Erythroblast (primary cell): ENCODE data around the gene GGTA1.

Source experiments
- GATA1 ChIP-seq: IDR thresholded peaks from 2 replicates; pipeline ENCODE4 v1.6.1; 2011; ENCODE audit warnings: low read depth, mild to moderate bottlenecking, control low read depth, low read length, moderate library complexity
- POLR2A ChIP-seq: IDR thresholded peaks from 2 replicates; pipeline ENCODE4 v1.6.1; 2011; ENCODE audit warnings: mild to moderate bottlenecking, low read length

- no peak for TF ChIP-seq POLR2A
- no peak for TF ChIP-seq GATA1
Observed at GRCh38 chr9:121439711-121440664, 59.7 kb downstream of the GGTA1 start.
